Transverse colon (tissue), 4 donors: ENCODE measurements around the gene PFDN5.

Experiments
- CTCF ChIP-seq, 5 experiments: fragments of 200-600 bp in 3 of 5; fragments of 450-650 bp in 2 of 5; sonication (generic) in 3 of 5; IDR thresholded peaks; 1 replicate in 2 of 5; 2 replicates in 3 of 5; pipeline ENCODE4 v1.5.1; 2016 to 2017; ENCODE audit warnings: antibody characterized with exemption in 5 of 5, inconsistent platforms in 3 of 5, mild to moderate bottlenecking in 2 of 5, moderate library complexity in 1 of 5
- POLR2A ChIP-seq: fragments of 450-650 bp; IDR thresholded peaks from one replicate; pipeline ENCODE4 v1.6.1; 2016; ENCODE audit warnings: antibody characterized with exemption, mild to moderate bottlenecking, moderate library complexity
- POLR2AphosphoS5 ChIP-seq, 3 donors: sonication (generic); formaldehyde crosslinking; IDR thresholded peaks; one replicate each; pipeline ENCODE4 v1.6.1; 2016; ENCODE audit warnings: antibody characterized with exemption in 3 of 3

- TF ChIP-seq CTCF (IDR thresholded peaks at IDR 0.05) (no peak), POLR2A (no peak), POLR2AphosphoS5 (IDR thresholded peaks at IDR 0.05) (no peak)
These were observed 52.6 kb downstream of the PFDN5 start for GRCh38 chr12:53347905-53348304.
